GM21390 (cell line): ENCODE data around the gene NRAS.
"Not testable (repeated sequence)": the region's sequence is repeated elsewhere in the genome, so short reads cannot be mapped to it uniquely, and the experiment has no call there.

ENCODE experiments used
- ATAC-seq: cut with Tn5 transposase; IDR thresholded peaks from one replicate; pipeline ENCODE4 v1.9.1; 2021; ENCODE audit not compliant: unreplicated experiment

The NRAS gene

DNA sequence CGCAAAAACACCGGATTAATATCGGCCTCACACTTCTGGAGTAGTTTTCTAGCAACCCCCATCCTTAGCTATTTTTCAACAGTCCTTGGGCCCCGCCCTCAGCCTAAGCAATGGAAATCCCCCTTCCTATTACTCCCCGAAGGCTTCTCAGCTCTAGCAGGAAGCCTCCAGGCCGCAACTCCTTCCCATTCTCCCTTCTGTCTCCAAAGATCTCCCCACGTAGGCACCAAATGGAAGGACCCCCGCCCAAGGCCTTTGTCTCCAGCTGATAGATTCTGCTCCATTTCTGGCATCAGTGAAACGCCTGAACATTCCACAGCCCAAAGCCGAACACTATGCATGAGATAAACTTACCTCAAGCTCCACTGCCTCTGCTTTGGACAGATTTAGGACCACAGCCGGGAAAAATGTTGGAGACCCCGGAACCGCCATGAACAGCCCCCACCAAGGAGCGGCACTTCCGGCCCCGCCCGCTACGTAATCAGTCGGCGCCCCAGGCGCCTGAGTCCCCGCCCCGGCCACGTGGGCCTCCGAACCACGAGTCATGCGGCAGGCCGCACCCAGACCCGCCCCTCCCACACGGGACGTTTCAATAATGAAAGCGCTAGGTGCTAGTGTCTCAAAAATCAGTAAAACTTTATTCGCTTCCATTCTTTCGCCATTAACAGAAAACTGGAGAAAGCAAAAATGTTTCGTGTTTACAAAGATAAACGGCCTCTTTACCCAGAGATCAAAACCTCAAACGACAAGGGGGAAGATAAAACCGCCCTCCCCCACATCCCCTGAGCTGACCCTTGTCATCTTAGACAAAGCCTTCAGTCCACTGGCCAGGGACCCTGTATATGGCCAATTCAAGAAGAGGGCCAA, at the start of gene NRAS:
TSS of gene NRAS (minus strand) at position 468 of the 867 bp plus-strand sequence. CDS start 611 bp downstream, outside the sequence.
- ATAC-seq, result peak; percentile 97

DNA sequence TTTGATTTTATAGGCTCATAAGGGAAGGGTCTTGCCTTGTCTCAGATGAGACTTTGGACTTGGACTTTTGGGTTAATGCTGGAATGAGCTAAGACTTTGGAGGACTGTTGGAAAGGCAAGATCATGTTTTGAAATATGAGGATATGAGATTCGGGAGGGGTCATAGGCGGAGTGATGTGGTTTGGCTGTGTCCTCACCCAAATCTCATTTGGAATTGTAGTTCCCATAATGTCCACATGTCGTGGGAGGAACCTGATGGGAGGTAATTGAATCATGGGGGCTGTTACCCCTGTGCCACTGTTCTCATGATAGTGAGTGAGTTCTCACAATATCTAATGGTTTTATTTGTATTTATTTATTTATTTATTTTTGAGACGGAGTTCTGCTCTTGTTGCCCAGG, 48.1 kb upstream of the NRAS start:
- no peak for ATAC-seq

DNA sequence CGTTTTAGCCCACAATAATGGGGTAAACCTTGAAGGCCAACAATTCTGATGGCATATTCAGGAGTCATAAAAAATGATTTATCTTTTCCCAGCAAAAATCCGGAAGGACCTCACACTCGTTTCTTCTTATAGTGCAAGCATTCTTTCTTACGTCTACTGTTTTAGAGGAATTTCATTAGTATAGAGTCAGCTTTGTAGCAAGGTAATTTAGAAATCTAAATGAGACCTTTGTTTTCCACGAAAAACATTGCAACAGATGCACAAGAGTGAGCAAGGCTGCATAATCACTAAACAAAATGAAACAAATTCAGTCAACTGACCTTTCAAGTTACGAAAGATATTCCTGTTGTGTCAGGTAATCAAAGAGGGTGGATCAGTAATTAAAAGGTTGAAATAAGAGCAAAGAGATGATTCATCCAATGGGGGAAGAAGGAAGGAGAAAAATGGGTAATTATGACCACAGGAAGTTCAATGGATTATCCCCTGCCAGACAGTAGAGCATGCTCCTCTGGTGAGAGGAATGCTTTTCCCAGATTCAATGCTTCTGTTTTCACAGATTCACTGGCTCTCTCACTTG, 41.8 kb upstream of the NRAS start:
- ATAC-seq, result no peak

DNA sequence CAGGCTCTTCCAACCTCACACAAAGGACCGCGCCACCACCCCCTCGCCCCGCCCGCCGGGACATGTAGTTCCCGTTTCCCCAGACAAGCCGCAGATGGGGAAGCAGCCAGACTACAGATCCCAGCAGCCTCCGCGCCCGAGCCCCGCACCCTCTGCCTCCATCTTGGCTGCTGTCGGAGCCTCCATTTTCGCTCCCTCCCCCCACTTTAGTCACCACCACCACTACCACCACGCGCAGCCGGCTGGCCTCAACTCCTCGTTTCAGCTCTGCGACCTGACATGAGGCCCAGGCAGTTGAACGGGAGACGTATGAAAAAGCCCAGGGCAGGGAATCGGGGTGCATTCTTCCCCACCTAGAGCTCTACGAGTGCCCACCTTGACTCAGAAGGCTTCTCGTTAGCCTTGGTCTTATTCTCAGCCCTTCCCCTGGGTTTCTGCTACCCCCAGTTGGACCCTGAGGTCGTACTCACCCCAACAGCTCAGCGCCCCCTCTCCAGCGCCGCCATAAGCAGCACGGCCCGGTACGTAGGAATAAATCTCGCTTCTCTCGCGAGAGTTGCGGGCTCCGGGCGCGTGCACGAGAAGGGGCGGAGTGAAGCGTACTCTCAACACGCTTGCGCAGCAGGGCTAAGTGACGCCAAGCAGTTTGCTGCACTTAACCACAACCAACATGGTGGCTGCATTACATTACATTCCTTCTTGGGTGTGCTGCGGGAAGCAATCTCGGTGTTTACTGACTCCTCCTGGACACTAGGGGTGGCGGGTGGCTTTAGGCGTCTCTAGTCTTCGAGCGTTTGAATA, 41.1 kb upstream of the NRAS start, which contains the start of gene CSDE1:
TSS of gene CSDE1 (minus strand) at position 530 of the 801 bp plus-strand sequence. CDS start 18,094 bp downstream, outside the sequence.
- peak; percentile 75 for ATAC-seq

DNA sequence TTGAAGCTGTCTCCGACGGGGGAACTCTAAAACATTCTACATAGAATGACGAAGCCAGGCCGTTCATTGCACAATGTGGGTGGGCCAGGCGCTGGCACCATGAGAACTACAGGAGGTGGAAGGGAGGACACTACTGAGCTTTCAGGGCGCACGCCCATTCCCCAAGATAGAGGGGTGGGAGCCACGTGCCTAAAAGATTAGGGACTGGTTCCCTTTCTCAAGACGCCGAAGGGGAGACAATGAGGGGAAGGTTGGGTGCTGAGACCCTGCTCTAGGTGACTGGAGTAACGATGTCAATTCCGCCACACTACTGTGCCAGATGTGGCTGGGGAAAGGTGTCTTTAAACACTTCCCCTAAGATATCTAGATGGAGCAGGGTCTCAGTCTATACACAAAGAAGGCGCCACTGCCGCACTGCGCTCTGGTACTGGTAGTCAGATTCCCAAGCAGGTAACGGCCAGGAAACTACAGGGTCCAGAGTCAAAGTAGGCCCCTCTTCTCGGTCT, 40.4 kb upstream of the NRAS start:
- peak; percentile 1 for ATAC-seq

DNA sequence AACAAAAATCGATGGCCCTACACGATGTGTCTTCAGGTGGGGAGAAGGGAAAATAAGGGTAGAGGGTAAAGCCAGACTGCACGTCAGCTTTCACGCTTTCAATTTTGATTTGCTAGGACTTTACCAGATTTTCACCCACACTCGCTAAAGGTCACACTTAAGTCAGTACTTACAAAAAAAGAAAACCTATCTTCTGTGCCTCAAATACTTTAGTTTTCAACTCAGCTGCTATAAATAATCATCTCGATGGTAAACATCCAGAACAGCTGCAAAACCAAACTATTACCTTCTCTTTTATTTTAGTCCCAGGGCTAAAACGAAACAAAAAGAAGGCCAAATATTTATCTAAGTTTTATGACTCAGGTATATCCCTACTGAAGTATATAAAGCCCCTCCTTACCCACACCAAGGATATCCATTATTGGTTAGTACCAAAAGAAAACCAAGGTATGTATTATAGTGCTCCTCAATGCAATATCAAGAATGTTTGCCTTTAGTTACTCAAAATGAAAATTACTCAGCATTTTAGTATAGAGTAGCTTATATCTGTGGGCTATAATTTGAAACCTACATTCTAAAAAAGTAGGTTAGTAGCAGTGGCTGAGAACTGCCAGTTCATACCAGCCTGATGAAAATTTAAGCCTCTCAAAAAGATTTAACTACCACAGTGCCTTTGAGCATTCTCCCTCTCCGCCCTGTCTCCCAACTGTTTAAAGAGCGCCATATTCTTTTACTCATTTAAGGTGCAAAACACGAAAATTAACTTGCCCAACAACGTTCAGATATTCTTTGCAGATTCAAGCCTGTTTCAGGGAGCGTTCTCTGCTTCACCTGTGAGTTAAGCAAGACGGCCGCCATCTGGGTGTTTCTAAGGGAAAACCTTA, 39.7 kb upstream of the NRAS start:
- ATAC-seq, result peak; percentile 44

DNA sequence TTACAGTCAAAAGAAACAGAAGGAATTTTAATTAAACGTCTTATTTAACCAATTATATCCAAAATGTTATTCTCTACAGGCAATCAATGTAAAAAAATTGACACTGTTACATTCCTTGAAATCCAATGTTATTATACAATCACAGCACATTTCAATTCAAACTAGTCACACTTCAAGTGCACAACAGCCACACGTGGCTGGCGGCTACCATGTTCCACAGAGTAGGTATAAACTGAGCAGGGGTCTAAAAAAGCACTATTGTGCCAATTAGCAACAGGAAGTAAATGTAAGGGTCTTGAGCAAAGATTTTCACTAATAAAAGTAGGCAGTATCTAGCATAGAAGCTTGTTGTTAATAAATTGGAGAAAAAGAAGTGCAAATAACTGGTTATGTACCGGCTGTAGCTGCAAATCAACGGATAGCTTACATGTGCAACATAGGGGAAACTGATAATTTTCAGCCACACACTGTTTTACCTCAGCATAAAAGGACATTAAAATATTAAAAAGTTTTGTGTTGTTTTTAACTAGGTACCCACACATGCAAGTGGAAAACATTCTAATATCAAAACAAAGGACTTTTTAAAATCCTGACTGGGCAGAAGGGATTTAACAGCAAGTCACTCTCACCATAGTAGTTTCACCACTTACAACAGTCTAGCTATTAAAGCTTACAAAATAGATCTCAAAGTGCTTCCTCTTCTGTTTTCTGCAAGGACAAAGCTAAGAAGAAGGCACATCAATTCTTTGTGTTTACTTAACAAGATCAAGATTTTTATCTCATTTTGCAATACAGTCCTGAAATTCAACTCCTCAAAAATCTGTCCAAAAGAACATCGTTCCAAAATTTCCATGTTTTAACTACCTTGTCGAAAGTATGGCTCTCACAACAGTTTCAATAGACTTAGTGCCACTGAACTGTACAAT, 38.7 kb upstream of the NRAS start:
- no peak for ATAC-seq

DNA sequence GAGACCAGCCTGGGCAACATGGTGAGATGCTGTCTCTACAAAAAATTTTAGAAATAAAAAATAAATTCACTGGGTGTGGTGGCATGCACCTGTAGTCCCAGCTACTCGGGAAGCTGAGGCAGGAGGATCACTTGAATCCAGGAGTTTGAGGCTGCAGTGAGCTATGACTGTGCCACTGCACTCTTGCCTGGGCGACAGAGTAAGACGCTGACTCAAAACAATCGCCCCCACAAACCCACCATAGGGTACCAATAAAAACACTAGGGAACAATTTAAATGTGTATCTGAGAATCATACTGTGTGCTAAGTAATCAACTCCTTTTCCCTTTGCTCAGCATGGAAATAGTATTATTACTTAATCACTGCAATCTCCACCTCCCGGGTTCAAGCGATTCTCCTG, 37.1 kb upstream of the NRAS start:
- ATAC-seq, result not testable (repeated sequence)

DNA sequence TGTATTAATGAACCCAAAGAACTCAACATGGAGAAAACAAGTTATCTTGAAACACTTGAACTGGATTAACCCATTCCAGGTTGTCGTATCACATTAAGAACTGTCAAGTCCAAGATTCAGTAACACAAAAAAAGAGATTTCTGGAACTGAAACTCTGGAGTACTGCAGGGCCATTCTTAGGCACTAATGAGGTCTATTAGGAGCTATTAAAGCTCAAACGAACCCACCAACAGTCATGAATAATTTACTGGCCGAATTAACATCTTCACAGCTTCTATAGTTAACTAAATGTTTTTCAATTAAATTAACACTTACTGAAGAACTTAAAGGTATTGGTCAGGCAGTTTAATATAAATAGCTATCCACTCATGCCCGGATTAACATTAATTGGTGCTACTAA, 36.6 kb upstream of the NRAS start:
- ATAC-seq, result no peak

DNA sequence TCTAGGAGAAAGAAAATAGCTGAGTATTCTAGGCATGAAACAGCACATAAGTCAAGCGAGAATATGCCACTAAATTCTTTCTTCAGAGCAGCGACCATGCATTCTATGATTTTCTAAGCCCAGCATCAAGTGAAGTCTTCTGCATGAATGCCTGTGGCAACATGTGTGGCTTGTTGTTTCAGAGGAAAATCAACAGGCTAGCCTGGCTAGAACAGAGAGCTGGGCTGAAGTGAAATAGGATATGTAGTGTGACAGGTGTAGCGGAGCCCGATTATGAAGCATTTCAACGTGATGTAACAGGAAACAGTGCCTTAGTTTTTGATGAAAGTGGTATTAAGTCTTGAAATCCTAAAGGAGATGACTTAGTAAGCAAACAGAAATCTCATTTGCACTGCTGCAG, 34.2 kb upstream of the NRAS start:
- ATAC-seq, result no peak

DNA sequence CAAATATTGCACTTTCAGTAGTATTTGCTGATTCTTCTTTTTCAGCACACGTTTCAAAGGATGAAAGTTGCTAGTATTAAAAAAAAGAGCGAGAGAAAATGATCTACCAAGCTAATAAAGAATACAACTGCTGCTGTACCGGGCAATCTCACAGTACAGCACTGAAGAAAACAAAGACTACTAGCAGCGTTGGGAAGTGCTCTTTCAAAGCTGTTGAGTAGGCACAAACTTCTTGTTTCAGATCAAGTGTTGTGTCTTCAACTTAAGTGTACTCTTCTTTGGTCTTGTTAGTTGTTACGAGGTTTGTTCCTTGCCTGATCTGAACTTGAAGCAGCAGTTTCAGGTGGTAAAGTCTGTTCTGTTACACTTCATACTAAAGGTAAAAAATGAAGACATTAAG, 33.3 kb upstream of the NRAS start:
- no peak for ATAC-seq

DNA sequence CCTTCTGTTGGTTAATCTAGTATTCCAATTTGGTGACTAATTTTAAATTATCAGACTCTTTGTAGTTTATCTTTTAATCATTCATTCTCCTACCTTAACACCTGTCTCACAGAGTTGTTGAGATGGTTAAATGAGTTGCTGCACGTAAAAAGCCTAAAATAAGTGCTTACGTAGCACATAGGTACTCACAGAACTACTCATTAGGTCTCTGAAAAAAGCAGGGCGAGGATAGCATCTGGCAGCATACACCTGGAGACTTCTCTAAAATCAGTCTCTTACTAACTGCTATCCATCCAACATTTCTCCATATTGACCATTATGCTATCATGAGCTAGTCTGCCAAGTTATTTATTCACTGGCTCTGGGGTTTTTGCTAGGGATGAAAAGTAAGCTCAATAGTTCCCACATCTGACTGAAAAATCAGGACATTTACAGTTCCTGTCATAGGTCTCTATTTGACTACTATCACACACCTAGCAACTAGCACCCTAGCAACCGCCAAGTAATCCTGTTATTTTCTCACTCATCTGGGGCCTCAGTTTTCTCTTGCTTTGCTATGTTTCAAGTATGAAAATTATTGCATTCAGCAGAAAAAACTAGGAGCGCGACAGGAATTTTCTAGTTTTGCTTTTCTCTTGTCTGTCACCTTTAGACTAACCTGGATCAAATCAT, 30.0 kb upstream of the NRAS start:
- no peak for ATAC-seq

DNA sequence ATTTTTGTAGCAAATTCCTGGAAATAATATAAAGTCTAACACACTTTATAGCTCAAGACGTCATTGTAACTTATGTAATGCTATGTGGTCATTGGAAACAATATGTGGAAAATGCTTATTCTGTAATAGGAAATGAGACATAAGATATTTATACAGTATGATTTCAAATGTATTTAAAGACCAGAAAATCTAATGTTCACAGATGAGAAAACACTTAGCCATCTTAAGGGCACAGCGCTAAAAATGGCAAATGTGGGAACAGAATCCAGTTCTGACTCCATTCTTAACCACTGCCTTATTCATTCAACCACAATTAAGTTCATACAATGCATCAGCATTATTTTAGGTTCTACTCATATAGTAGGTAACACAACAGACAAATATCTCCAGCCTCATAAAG, 28.7 kb upstream of the NRAS start:
- no peak for ATAC-seq

DNA sequence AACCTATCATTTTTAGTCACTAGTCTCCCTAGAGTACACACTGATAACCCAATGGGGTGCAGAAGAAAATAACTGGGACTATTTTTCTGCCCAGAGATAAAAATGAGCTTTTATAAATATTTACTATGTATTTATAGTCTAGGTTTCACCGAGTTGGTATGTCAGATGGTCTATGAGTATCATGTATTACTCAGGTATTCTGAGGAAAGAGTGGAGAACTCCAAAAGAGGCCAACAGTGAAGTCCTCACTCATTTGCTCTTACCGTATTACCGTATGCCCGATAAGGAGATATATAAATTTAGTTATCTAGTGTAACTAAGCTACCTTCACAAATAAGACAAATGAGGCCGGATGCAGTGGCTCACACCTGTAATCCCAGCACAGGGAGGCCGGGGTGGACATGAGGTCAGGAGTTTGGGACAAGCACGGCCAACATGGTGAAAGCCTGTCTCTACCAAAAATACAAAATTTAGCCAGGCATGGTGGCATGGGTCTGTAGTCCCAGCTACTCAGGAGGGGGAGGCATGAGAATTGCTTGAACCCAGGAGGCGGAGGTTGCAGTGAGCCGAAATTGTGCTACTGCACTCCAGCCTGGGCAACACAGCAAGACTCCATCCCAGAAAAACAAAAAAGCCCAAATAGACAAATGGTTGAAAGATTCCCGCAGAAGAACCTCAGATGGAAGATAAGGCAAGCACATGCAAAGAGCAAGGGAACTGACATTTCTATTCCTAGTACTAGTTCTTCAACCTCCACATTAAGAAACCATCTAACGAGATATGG, 25.6 kb upstream of the NRAS start:
- ATAC-seq, result no peak

DNA sequence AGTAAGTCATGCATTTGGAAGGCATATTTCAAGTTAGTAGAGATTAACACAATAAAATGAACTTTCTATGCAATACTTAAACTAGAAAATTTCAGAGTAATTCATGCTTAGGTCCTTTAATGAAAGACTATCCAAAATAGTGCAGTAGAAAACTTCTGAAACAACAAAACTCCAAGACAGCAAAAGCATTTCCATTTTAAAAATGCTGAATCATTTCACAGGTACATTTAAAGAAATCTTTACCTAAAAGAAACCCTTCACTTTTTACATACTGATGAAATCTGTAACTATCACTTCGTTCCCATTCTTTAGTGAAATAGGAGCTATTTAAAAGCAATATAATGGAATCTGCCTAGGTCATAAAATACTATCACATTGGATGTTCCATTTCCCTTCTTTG, 23.8 kb upstream of the NRAS start:
- ATAC-seq, result no peak

DNA sequence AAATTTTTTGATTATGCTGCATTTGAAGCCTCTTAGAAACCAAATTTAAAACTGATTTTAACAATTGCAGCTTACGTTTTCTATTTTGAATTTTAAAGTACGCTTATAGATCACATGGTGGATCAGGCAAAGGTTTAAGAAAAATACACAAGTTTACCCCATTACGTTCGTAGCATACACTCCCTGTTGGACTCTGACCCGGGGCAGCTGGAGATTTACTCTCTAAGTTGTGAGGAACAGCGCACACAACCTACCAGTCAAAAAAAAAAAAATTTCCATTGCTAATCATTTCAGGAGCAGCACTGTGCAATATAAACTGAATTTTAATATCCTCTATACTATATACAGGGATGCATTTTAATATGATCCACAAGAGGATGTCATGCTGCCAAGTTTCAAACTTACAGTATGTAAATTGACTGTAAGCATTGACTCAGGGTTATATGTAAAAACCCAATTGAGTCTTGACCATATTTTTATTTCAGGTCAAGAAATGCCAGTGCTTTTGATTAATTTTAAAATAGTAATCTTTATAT, 20.8 kb upstream of the NRAS start:
- no peak for ATAC-seq

DNA sequence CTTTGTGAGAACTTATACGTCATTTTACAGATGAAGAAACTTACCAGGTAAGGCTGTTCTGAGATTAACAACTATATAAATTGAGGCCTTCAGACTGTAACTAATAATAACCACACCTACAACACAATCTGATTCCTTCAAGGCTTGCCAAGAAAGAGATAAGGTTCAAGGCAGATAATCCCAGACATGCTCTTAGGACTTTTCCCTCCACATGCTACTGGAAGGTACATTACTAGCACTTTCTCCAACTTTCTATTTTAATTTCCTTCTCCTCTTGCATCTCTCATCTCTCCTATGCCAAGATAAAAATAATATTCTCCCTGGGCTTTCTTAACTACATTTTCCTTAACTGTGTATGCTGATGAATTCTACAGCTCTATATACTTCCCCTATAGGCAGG, 18.9 kb upstream of the NRAS start:
- no peak for ATAC-seq

DNA sequence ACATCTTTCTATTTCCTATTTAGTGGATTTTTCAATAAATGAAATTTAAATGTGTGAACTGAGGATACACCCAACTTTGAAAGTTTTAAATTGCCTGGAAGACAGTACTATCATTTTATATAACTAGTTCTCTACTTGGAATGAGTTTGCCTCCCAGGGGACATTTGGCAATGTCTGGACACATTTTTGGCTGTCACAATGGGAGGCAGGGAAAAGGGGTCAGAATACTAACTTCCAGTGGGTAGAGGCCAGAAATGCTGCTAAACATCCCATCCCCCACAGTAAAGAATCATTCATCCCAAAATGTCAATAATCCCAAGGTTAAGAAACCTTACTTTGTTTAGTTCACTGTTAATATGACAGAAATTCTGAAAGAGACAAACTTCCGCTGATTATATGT, 13.2 kb upstream of the NRAS start:
- ATAC-seq, result no peak
